Panc1 (cell line): ENCODE results near the gene EXOSC7. TPM values are rescaled to one million over a fixed set of nuclear protein-coding genes. Genes with fewer than 3 reads are reported as not detected.

Source experiments
- ATAC-seq: fragments of 200-7000 bp; cut with Tn5 transposase; 2 replicates; pipeline ENCODE4 v1.9.1; 2020; ENCODE audit warnings: mild to moderate bottlenecking, moderate library complexity
- BruUV-seq: library from RNA; stranded (reverse); fragments of 400-500 nt; replicated peaks from 2 replicates; lab custom pipeline; 2021; lab: Mats Ljungman, UMichigan
- CTCF ChIA-PET: fragments of 300-600 bp; sonication (Branson Sonifier 250); formaldehyde crosslinking; loops from one replicate; lab custom pipeline; 2022; ENCODE audit warnings: antibody characterized with exemption; lab: Charles Lee
- POLR2A ChIA-PET: fragments of 300-600 bp; sonication (Branson Sonifier 250); formaldehyde crosslinking; loops from one replicate; lab custom pipeline; 2022; ENCODE audit warnings: antibody characterized with exemption; lab: Charles Lee
- DNase-seq: peaks from one replicate; pipeline ENCODE4 v3.0.0-alpha.2; 2010; ENCODE audit warnings: low read depth, low spot score
- H3K27ac ChIP-seq: 2 replicates; pipeline ENCODE4 v1.5.1; 2011; ENCODE audit warnings: mild to moderate bottlenecking, low read length, inconsistent platforms
- H3K27me3 ChIP-seq: fragments of 200-500 bp; sonication (Bioruptor generic); 2 replicates; pipeline ENCODE4 v1.6.0; 2014; ENCODE audit warnings: low read length, inconsistent platforms; ENCODE audit not compliant: control insufficient read depth, insufficient read depth
- H3K36me3 ChIP-seq: fragments of 200-500 bp; sonication (Bioruptor generic); 2 replicates; pipeline ENCODE4 v1.5.1; 2014; ENCODE audit warnings: inconsistent platforms, mild to moderate bottlenecking, low read length, moderate library complexity; ENCODE audit not compliant: control insufficient read depth, insufficient read depth
- H3K4me1 ChIP-seq: 2 replicates; pipeline ENCODE4 v1.5.1; 2011; ENCODE audit warnings: inconsistent platforms, mild to moderate bottlenecking, low read length, moderate library complexity; ENCODE audit not compliant: control insufficient read depth, insufficient read depth
- H3K4me3 ChIP-seq, 2 experiments: 2 replicates each; pipeline ENCODE4 v1.5.1; 2011 to 2012; ENCODE audit warnings: low read depth in 2 of 2, low read length in 2 of 2, mild to moderate bottlenecking in 2 of 2, inconsistent platforms in 1 of 2, moderate library complexity in 1 of 2
- H3K9me3 ChIP-seq: fragments of 200-500 bp; sonication (Bioruptor generic); 2 replicates; pipeline ENCODE4 v1.5.1; 2014; ENCODE audit warnings: low read depth, mild to moderate bottlenecking, inconsistent platforms, low read length, moderate library complexity; ENCODE audit not compliant: control insufficient read depth, insufficient read depth
- POLR2AphosphoS5 ChIP-seq: IDR thresholded peaks from 2 replicates; pipeline ENCODE4 v1.6.1; 2012; ENCODE audit warnings: mild to moderate bottlenecking, low read depth, low read length, moderate library complexity
- SIN3A ChIP-seq: IDR thresholded peaks from 2 replicates; pipeline ENCODE4 v1.6.1; 2012; ENCODE audit warnings: low read depth, mild to moderate bottlenecking, low read length, moderate library complexity, borderline replicate concordance; ENCODE audit not compliant: insufficient read depth
- TCF7L2 ChIP-seq: IDR thresholded peaks from 2 replicates; pipeline ENCODE4 v1.6.1; 2011; ENCODE audit warnings: mild to moderate bottlenecking, low read depth, low read length, inconsistent platforms
- in situ Hi-C: cut with HindIII; loops from 2 replicates; pipeline ENCODE4 v1.10.0; 2016; ENCODE audit warnings: low sequenced_read_pairs, low pct_unique_long_range_greater_than_20kb
- intact Hi-C: fragments of 100-400 bp; cut with micrococcal nuclease; formaldehyde crosslinking; loops from one replicate; pipeline ENCODE4 v1.10.0; 2022; ENCODE audit not compliant: unreplicated experiment
- total RNA-seq: library from RNA; stranded (reverse); gene quantifications from one replicate; pipeline ENCODE4 v1.2.1, GENCODE V29; 2021; ENCODE audit not compliant: unreplicated experiment
- TF ChIP-seq, protein P1 (sequence below), 2 experiments: IDR thresholded peaks; 2 replicates each; pipeline ENCODE4 v1.6.1; 2011 to 2012; ENCODE audit warnings: low read depth in 2 of 2, control low read depth in 1 of 2, low read length in 1 of 2, mild to moderate bottlenecking in 1 of 2, moderate library complexity in 1 of 2; ENCODE audit not compliant: insufficient read depth in 1 of 2
- TF ChIP-seq, protein P2 (sequence below): fragments of 450-650 bp; IDR thresholded peaks from 2 replicates; pipeline ENCODE4 v1.5.1; 2017; ENCODE audit warnings: mild to moderate bottlenecking

EXOSC7 gene
- total RNA-seq, 1 experiment from 2014 or later = 38.4 TPM

DNA sequence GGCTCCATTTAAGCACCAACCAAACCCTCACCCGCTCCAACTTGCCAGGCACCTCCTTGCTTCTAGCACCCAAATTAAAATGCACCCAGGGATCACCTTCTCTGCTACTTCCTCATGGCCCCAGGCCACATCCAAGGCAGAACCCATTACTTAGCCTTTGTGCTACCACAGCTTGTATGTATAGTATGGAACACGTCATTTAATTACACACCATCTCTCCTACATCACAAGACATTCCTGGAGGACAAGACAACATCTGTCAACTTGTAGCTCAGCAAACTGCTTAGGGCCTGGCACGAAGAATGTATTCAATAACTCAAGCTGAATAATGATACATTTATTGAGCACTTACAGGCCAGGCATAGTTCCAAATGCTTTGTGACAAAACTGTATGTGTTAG is 23.4 kb upstream of the EXOSC7 start:
- Histone ChIP-seq H3K4me1 (0 out of 2 replicates have a peak, but pooled peaks cover 4% of the 10 kb centered on the region), H3K27me3 (no peaks in the 10 kb centered on the region), H3K9me3 (no peaks in the 10 kb centered on the region), H3K27ac (no peak overlapping the region), H3K4me3 (no peak overlapping the region), H3K36me3 (no peaks in the 10 kb centered on the region)
- ATAC-seq (no peak), DNase-seq (no peak)
- no peak for TF ChIP-seq SIN3A
- TF ChIP-seq, protein P1, sequence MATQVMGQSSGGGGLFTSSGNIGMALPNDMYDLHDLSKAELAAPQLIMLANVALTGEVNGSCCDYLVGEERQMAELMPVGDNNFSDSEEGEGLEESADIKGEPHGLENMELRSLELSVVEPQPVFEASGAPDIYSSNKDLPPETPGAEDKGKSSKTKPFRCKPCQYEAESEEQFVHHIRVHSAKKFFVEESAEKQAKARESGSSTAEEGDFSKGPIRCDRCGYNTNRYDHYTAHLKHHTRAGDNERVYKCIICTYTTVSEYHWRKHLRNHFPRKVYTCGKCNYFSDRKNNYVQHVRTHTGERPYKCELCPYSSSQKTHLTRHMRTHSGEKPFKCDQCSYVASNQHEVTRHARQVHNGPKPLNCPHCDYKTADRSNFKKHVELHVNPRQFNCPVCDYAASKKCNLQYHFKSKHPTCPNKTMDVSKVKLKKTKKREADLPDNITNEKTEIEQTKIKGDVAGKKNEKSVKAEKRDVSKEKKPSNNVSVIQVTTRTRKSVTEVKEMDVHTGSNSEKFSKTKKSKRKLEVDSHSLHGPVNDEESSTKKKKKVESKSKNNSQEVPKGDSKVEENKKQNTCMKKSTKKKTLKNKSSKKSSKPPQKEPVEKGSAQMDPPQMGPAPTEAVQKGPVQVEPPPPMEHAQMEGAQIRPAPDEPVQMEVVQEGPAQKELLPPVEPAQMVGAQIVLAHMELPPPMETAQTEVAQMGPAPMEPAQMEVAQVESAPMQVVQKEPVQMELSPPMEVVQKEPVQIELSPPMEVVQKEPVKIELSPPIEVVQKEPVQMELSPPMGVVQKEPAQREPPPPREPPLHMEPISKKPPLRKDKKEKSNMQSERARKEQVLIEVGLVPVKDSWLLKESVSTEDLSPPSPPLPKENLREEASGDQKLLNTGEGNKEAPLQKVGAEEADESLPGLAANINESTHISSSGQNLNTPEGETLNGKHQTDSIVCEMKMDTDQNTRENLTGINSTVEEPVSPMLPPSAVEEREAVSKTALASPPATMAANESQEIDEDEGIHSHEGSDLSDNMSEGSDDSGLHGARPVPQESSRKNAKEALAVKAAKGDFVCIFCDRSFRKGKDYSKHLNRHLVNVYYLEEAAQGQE (IDR thresholded peaks at IDR 0.05; ENCODE audit: insufficient read depth in 1 of 2, low read depth in 2 of 2, low read length in 1 of 2) = no peak
- intact Hi-C loops (no loop called here), in situ Hi-C loops (no loop called here)
- ChIA-PET CTCF (no interaction called here), POLR2A (no interaction called here)
- no TSS peak for BruUV-seq

DNA sequence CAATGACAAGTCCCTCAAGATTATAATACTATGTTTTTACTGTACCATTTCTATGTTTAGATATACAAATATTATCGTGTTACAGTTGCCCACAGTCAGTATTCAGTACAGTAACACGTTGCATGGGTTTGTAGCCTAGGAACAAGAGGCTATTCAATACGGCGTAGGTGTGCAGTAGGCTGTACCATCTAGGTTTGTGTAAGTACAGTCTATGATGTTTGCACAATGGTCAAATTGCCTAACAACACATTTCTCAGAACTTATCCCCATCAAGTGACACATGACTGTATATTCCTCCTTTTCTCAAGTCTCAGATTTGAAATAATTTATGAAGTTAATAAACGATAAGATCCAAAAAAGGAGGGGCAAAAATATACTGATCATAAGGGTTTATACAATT is 21.7 kb upstream of the EXOSC7 start:
- Histone ChIP-seq H3K4me1 (0 out of 2 replicates have a peak, but pooled peaks cover 4% of the 10 kb centered on the region), H3K27ac (no peak overlapping the region), H3K4me3 (no peak overlapping the region), H3K27me3 (no peaks in the 10 kb centered on the region), H3K9me3 (no peaks in the 10 kb centered on the region), H3K36me3 (no peaks in the 10 kb centered on the region)
- in situ Hi-C loops (no loop called here), intact Hi-C loops (no loop called here)
- no peak for TF ChIP-seq POLR2AphosphoS5
- TF ChIP-seq, protein P1 (IDR thresholded peaks at IDR 0.05; ENCODE audit: insufficient read depth in 1 of 2, low read depth in 2 of 2, low read length in 1 of 2) = no peak
- TF ChIP-seq SIN3A = no peak
- TF ChIP-seq, protein P2, sequence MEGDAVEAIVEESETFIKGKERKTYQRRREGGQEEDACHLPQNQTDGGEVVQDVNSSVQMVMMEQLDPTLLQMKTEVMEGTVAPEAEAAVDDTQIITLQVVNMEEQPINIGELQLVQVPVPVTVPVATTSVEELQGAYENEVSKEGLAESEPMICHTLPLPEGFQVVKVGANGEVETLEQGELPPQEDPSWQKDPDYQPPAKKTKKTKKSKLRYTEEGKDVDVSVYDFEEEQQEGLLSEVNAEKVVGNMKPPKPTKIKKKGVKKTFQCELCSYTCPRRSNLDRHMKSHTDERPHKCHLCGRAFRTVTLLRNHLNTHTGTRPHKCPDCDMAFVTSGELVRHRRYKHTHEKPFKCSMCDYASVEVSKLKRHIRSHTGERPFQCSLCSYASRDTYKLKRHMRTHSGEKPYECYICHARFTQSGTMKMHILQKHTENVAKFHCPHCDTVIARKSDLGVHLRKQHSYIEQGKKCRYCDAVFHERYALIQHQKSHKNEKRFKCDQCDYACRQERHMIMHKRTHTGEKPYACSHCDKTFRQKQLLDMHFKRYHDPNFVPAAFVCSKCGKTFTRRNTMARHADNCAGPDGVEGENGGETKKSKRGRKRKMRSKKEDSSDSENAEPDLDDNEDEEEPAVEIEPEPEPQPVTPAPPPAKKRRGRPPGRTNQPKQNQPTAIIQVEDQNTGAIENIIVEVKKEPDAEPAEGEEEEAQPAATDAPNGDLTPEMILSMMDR = no peak
- no peak for TF ChIP-seq TCF7L2
- ATAC-seq = no peak
- BruUV-seq = no TSS peak
- ChIA-PET POLR2A (no interaction called here), CTCF (no interaction called here)
- no peak for DNase-seq
